GM12864 (cell line): ENCODE data around the gene TMEM203.

ENCODE experiments used
- DNase-seq: peaks from one replicate; pipeline ENCODE4 v3.0.0-alpha.2; 2011; ENCODE audit warnings: low read depth
- H3K4me3 ChIP-seq: 2 replicates; pipeline ENCODE4 v1.5.1; 2011; ENCODE audit warnings: mild to moderate bottlenecking, low read depth, low read length, control low read depth
- TF ChIP-seq, protein P1 (sequence below): IDR thresholded peaks from 2 replicates; pipeline ENCODE4 v1.5.1; 2011; ENCODE audit warnings: low read depth, mild to moderate bottlenecking, moderate library complexity, low read length, control low read depth, inconsistent platforms; ENCODE audit errors: missing control alignments

Gene TMEM203

GRCh38 chr9:137205126-137206069 lies at the start of gene TMEM203, which contains the start of gene NDOR1:
Gene TMEM203 (minus strand): TSS chr9:137205648. CDS start chr9:137205414, 234 bp downstream.
Gene NDOR1 (plus strand): TSS chr9:137205700. CDS start chr9:137205778, 78 bp downstream.
- TF ChIP-seq, protein P1, sequence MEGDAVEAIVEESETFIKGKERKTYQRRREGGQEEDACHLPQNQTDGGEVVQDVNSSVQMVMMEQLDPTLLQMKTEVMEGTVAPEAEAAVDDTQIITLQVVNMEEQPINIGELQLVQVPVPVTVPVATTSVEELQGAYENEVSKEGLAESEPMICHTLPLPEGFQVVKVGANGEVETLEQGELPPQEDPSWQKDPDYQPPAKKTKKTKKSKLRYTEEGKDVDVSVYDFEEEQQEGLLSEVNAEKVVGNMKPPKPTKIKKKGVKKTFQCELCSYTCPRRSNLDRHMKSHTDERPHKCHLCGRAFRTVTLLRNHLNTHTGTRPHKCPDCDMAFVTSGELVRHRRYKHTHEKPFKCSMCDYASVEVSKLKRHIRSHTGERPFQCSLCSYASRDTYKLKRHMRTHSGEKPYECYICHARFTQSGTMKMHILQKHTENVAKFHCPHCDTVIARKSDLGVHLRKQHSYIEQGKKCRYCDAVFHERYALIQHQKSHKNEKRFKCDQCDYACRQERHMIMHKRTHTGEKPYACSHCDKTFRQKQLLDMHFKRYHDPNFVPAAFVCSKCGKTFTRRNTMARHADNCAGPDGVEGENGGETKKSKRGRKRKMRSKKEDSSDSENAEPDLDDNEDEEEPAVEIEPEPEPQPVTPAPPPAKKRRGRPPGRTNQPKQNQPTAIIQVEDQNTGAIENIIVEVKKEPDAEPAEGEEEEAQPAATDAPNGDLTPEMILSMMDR, result no peak
- peak within 1 kb of the TSS; percentile 93 for H3K4me3 ChIP-seq
- peak; percentile 41 for DNase-seq

GRCh38 chr9:137254624-137255447 lies 49.4 kb upstream of the TMEM203 start, which contains the start of gene NELFB:
Gene NELFB (plus strand): TSS chr9:137255327.
- peak; percentile 40 for DNase-seq
- TF ChIP-seq, protein P1, result no peak
- H3K4me3 ChIP-seq, result peak within 1 kb of the TSS; percentile 89

DNA sequence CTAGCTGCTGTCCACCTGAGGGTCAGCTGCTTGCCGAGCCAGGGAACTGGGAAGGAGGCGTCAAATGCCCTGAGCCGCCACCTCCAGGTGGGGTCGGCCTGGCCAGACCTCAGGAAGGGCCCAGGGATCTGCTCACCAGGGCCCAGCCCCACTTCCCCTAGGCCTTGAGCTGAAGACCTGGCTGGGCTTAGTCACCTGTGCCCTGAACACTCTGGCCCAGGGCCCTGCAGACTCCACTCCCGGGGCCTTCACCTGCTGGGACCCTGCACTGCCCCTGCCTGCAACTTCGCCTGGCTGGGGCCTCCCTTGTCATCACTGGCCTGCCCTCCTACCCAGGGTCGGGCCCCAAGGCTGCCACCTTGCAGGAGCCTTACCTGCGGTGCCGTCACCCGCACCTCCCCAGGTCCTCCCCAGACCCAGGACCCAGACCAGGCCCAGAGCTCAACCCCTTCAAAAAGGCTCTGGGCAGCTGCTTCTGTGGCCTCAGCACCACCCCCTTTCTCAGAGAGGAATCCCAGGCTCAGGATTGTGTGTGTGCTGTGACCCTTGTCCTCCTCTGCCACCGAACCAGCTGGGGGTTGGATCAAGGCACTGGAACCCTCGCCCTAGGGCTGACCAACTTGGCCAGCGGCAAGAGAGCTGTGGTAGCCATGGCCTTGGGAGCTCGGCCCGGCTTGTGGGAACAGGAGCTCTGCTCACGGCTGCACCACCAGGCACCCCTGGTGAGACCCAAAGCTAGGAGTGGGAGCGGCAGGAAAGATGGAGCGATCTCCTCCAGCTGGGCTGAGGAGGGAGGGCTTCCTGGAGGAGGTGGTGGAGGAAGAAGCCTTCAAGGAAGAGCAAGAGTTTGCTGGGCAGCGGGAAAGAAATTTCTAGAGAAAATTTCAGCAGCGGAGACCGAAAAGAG lies 48.5 kb upstream of the TMEM203 start:
- peak overlapping the region; percentile 89 for H3K4me3 ChIP-seq
- TF ChIP-seq, protein P1, result no peak
- no peak for DNase-seq

DNA sequence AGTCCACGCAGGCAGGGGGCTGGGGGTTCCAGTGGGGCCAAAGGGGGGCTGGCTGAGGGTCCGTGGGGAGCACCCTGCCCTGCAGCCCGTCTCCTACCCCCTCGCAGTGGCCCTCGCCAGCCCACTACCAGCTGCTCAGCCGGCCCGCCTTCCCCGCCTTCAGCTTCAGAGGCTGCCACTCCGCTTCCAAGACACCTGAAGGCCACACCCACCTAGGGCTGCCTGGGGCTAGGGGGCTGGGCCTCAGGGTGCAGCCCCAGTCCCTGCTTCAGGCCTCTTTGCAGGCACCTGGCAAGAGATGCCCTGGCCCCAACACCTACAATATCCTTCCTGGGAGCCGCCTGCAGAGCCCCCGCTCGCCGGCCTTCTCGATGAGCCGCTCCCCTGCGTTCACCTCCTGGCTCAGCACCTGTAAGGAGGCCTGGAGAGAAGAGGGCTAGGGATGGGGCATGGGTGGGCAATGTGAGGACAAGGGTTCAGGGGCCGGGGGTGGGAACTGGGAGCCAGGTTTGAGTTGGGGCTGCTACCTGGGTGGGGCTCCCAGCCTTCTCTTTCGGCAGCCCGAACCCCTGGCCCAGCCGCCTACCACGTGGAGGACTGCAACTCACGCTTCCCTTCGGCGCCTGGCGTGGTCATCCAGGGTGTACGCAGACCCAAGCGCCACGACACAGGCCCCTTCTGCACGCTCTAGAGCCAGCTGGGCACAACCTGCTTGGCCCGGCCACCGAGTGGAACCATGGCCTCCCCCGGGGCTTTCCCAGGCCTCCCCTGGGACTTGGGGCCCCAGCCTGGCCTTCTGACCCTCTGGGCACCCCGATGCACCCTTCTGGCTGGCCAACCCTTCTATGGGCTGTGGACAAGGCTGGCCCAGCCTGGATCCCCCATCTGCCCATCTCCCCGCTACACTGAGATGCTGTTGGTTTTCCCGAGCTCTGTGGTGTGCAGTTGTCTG lies 47.4 kb upstream of the TMEM203 start:
- TF ChIP-seq, protein P1, result no peak
- DNase-seq, result no peak
- H3K4me3 ChIP-seq, result no peak overlapping the region

- no peak overlapping the region for H3K4me3 ChIP-seq
- TF ChIP-seq, protein P1, result no peak
- no peak for DNase-seq
These were observed 46.2 kb upstream of the TMEM203 start for GRCh38 chr9:137251490-137252268.
